ENCODE data around the gene OSBPL7.

Gene OSBPL7

GRCh38 chr17:47820033-47820789 is 1.4 kb downstream of the OSBPL7 start:
- TF ChIP-seq FOXM1 (IDR thresholded peaks at IDR 0.05; ENCODE audit: borderline replicate concordance, low read depth) (no peak), TAF1 (IDR thresholded peaks at IDR 0.05; ENCODE audit: low read depth) (no peak), USF1 (IDR thresholded peaks at IDR 0.05) (no peak), ZBTB7A (IDR thresholded peaks at IDR 0.05; ENCODE audit: low read depth) (no peak), TCF12 (IDR thresholded peaks at IDR 0.05; ENCODE audit: low read depth) (no peak), CREB1 (IDR thresholded peaks at IDR 0.05; ENCODE audit: low read depth) (no peak)

- TF ChIP-seq CEBPB (IDR thresholded peaks at IDR 0.05), result no peak
- TF ChIP-seq TCF12 (IDR thresholded peaks at IDR 0.05; ENCODE audit: low read depth), result no peak
- TF ChIP-seq YY1 (IDR thresholded peaks at IDR 0.05; ENCODE audit: low read depth), result no peak
- TF ChIP-seq TAF1 (IDR thresholded peaks at IDR 0.05; ENCODE audit: low read depth), result no peak
- no peak for TF ChIP-seq EP300 (IDR thresholded peaks at IDR 0.05; ENCODE audit: borderline replicate concordance)
- TF ChIP-seq RAD21 (IDR thresholded peaks at IDR 0.05; ENCODE audit: low read depth), result no peak
- TF ChIP-seq NFIC (IDR thresholded peaks at IDR 0.05), result no peak
- TF ChIP-seq USF1 (IDR thresholded peaks at IDR 0.05), result no peak
- no peak for TF ChIP-seq FOXM1 (IDR thresholded peaks at IDR 0.05; ENCODE audit: borderline replicate concordance, low read depth)
- TF ChIP-seq ZBTB7A (IDR thresholded peaks at IDR 0.05; ENCODE audit: low read depth), result no peak
- TF ChIP-seq REST (IDR thresholded peaks at IDR 0.05; ENCODE audit: low read depth), result no peak
- no peak for TF ChIP-seq EGR1 (IDR thresholded peaks at IDR 0.05)
- no peak for TF ChIP-seq MAX (IDR thresholded peaks at IDR 0.05)
- no peak for TF ChIP-seq CREB1 (IDR thresholded peaks at IDR 0.05; ENCODE audit: low read depth)
- no peak for TF ChIP-seq TEAD4 (IDR thresholded peaks at IDR 0.05)
Observed at GRCh38 chr17:47819475-47819874, 2.1 kb downstream of the OSBPL7 start.

- TF ChIP-seq FOXM1 (IDR thresholded peaks at IDR 0.05; ENCODE audit: borderline replicate concordance, low read depth), result no peak
- TF ChIP-seq RAD21 (IDR thresholded peaks at IDR 0.05; ENCODE audit: low read depth), result no peak
- TF ChIP-seq NFIC (IDR thresholded peaks at IDR 0.05), result no peak
- no peak for TF ChIP-seq YY1 (IDR thresholded peaks at IDR 0.05; ENCODE audit: low read depth)
- no peak for TF ChIP-seq EP300 (IDR thresholded peaks at IDR 0.05; ENCODE audit: borderline replicate concordance)
- no peak for TF ChIP-seq MAX (IDR thresholded peaks at IDR 0.05)
- TF ChIP-seq CREB1 (IDR thresholded peaks at IDR 0.05; ENCODE audit: low read depth), result no peak
- no peak for TF ChIP-seq TCF12 (IDR thresholded peaks at IDR 0.05; ENCODE audit: low read depth)
- no peak for TF ChIP-seq USF1 (IDR thresholded peaks at IDR 0.05)
- TF ChIP-seq TEAD4 (IDR thresholded peaks at IDR 0.05), result no peak
- TF ChIP-seq TAF1 (IDR thresholded peaks at IDR 0.05; ENCODE audit: low read depth), result no peak
- no peak for TF ChIP-seq EGR1 (IDR thresholded peaks at IDR 0.05)
- no peak for TF ChIP-seq REST (IDR thresholded peaks at IDR 0.05; ENCODE audit: low read depth)
- TF ChIP-seq CEBPB (IDR thresholded peaks at IDR 0.05), result no peak
- TF ChIP-seq ZBTB7A (IDR thresholded peaks at IDR 0.05; ENCODE audit: low read depth), result no peak
Observed at GRCh38 chr17:47818002-47818695, 3.4 kb downstream of the OSBPL7 start.

GRCh38 chr17:47816947-47817346 is 4.6 kb downstream of the OSBPL7 start:
- TF ChIP-seq YY1 (IDR thresholded peaks at IDR 0.05; ENCODE audit: low read depth) (no peak), TCF12 (IDR thresholded peaks at IDR 0.05; ENCODE audit: low read depth) (no peak), TAF1 (IDR thresholded peaks at IDR 0.05; ENCODE audit: low read depth) (no peak), TEAD4 (IDR thresholded peaks at IDR 0.05) (no peak), FOXM1 (IDR thresholded peaks at IDR 0.05; ENCODE audit: borderline replicate concordance, low read depth) (no peak), EGR1 (IDR thresholded peaks at IDR 0.05) (no peak)

Measured in Ishikawa (cell line).